Stimulated activated CD8-positive, alpha-beta memory T cell treated with anti-CD3 and anti-CD28 coated beads, Interleukin-12 subunit alpha, Interleukin-12 subunit beta, amount 100 ng/mL, for 24 hours (primary cell): ENCODE data around the gene PDE6B.
"Not testable (repeated sequence)": the region's sequence is repeated elsewhere in the genome, so short reads cannot be mapped to it uniquely, and the experiment has no call there.

Experiments used
- DNase-seq: peaks from one replicate; pipeline ENCODE4 v3.0.0-alpha.2; 2020; ENCODE audit errors: extremely low read depth

The PDE6B gene

GRCh38 chr4:635851-636627 is 10.7 kb downstream of the PDE6B start:
- no peak for DNase-seq

DNA sequence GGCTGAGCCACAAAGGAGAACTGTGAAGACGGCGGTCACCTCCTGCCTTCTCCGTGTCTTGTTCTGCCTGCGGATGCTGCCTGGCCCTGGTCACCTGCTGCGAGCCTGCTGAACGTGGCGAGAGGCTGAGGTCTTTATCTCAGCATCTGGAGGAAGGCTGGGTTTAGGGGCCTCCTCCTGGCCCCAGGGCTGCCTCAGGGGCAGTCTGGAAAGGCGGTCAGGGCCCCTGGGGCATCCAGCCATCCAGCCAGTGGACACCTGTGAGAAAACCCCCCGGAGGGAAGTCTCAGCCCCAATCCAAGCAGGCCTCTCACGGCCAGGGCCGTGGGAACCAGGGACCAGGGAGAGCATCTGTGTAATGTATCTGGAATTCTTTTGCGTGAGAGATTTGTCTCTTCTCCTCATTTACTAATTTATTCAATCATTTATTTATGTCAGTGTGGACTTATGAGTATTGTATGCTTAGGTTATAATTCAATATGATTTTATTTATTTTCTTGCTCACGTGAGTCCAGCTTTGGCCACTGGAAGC is 11.3 kb downstream of the PDE6B start:
- DNase-seq = no peak

GRCh38 chr4:637536-638280 is 12.3 kb downstream of the PDE6B start:
- DNase-seq = no peak

- DNase-seq = not testable (repeated sequence)
Measured at GRCh38 chr4:642366-642765, 17.0 kb downstream of the PDE6B start.

DNA sequence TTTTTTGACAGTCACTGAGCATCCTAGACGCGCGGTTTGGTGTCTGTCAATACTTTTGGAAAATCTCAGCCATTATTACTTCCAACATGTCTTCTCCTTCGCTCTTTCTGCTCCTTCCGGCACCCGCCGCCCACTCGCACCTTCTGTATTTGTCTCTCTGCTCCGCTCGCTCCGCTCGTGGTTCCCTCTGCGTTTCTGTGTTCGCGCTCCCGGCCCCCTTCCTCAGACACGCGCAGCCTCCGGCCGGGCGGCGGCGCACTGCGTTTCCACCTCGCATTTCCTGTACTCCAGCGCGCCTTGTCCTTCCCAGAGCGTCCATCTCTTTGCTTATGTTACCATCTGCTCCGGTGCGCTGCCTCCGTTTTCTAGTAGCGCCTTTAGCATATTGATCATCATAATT is 21.1 kb downstream of the PDE6B start:
- DNase-seq = no peak

GRCh38 chr4:647481-647880 is 22.1 kb downstream of the PDE6B start:
- DNase-seq = no peak

- no peak for DNase-seq
Measured at GRCh38 chr4:648579-649292, 23.4 kb downstream of the PDE6B start.

GRCh38 chr4:649293-649625 is 23.9 kb downstream of the PDE6B start:
- no peak for DNase-seq

GRCh38 chr4:649751-650310 is 24.5 kb downstream of the PDE6B start:
- no peak for DNase-seq

DNA sequence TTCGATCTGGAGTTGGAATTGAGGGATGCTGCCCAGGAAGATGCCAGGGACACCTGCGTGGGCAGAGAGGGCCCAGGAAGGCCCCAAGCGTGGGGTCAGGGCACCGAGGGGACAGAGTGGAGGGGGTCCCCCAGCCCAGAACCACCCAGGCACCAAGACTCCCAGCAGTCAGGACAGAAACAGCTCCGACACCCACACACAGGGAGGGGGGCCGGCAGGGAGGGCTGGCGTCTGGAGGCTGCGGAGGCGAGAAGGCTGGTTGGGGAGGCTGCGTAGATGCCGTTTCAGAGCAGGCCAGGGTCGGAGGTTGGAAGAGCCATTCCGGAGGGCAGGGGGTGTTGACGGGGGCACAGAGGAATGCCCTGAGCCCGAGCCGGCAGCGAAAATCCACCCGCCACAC is 25.1 kb downstream of the PDE6B start:
- no peak for DNase-seq

DNA sequence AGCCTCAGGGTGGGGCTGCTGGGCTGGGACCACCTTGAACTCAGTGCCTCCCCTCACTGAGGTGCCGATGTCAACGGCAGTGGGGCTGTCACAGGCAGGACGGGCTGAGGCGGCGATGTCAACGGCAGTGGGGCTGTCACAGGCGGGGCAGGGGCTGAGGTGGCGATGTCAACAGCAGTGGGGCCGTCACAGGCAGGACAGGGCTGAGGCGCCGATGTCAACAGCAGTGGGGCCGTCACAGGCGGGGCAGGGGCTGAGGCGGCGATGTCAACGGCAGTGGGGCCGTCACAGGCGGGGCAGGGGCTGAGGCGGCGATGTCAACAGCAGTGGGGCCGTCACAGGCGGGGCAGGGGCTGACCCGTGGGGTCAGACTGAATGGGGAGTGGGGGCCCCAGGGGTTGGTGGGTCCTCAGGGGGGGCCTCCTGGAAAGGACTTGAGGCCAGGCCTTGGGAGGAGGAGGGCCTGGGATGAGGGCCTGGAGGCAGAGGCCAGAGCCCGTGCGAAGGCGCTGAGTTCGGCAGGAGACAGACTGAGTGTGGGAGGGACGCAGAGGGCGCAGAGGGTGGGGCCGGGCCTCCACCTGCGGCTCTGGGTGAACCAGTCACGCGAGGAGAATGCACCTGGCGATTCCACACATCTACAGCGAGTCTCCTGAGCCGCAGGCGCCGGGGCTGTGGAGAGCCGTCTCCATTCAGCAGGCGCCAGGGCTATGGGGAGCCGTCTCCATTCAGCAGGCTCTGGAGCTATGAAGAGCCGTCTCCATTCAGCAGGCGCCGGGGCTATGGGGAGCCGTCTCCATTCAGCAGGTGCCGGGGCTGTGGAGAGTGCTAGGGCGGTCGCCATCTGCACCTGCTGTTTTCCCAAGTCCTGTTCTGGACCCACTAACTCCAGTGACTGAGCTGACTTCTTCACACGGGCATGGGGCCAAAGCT is 25.8 kb downstream of the PDE6B start:
- no peak for DNase-seq

GRCh38 chr4:651884-652642 is 26.7 kb downstream of the PDE6B start:
- no peak for DNase-seq

GRCh38 chr4:653080-653821 is 27.9 kb downstream of the PDE6B start:
- DNase-seq = no peak

- no peak for DNase-seq
Measured at GRCh38 chr4:653831-654502, 28.6 kb downstream of the PDE6B start.

- DNase-seq = no peak
Measured at GRCh38 chr4:654503-654845, 29.1 kb downstream of the PDE6B start.

GRCh38 chr4:654871-655463 is 29.6 kb downstream of the PDE6B start:
- DNase-seq = no peak

- DNase-seq = no peak
Measured at GRCh38 chr4:655464-656151, 30.2 kb downstream of the PDE6B start.
